CD8-positive, alpha-beta memory T cell (primary cell): ENCODE data around the gene COMMD3. TPM values are rescaled to one million over a fixed set of nuclear protein-coding genes. Genes with fewer than 3 reads are reported as not detected.
"Not testable (repeated sequence)": the region's sequence is repeated elsewhere in the genome, so short reads cannot be mapped to it uniquely, and the experiment has no call there.

Experiments used
- CTCF ChIA-PET: fragments of 350-600 bp; sonication (Branson Sonifier 250); formaldehyde crosslinking; loops from one replicate; lab custom pipeline; 2021; ENCODE audit warnings: antibody characterized with exemption; lab: Charles Lee
- POLR2A ChIA-PET: fragments of 350-600 bp; sonication (Branson Sonifier 250); formaldehyde crosslinking; loops from one replicate; lab custom pipeline; 2021; ENCODE audit warnings: antibody characterized with exemption; lab: Charles Lee
- DNase-seq, 5 donors: peaks; one replicate each; pipeline versions ENCODE4 v3.0.0 to v3.0.0-alpha.2; 2020 to 2022; ENCODE audit warnings: mixed read lengths in 1 of 5
- H3K27ac ChIP-seq: one replicate; pipeline ENCODE4 v1.7.0; 2013; ENCODE audit warnings: low read depth, mild to moderate bottlenecking, low read length, moderate library complexity
- H3K27me3 ChIP-seq: 2 replicates; pipeline ENCODE4 v1.7.0; 2013; ENCODE audit warnings: low read length, mild to moderate bottlenecking; ENCODE audit not compliant: insufficient read depth, poor library complexity, severe bottlenecking
- H3K36me3 ChIP-seq: 2 replicates; pipeline ENCODE4 v1.7.0; 2013; ENCODE audit warnings: mild to moderate bottlenecking, low read length, moderate library complexity; ENCODE audit not compliant: insufficient read depth
- H3K4me1 ChIP-seq: 2 replicates; pipeline ENCODE4 v1.7.0; 2013; ENCODE audit warnings: mild to moderate bottlenecking, low read length, moderate library complexity; ENCODE audit not compliant: insufficient read depth
- H3K4me3 ChIP-seq: 2 replicates; pipeline ENCODE4 v1.7.0; 2013; ENCODE audit warnings: mild to moderate bottlenecking, low read length
- H3K9me3 ChIP-seq: 2 replicates; pipeline ENCODE4 v1.7.0; 2013; ENCODE audit warnings: mild to moderate bottlenecking, low read length
- H3K27ac Mint-ChIP-seq, 8 donors: one replicate each; pipeline ENCODE4 v1.8.0; 2020 to 2021; ENCODE audit warnings: mixed read lengths in 8 of 8, mild to moderate bottlenecking in 6 of 8, inconsistent platforms in 3 of 8, moderate library complexity in 3 of 8
- H3K27me3 Mint-ChIP-seq, 2 donors: one replicate each; pipeline ENCODE4 v1.8.0; 2020 to 2021; ENCODE audit warnings: mixed read lengths in 2 of 2, mild to moderate bottlenecking in 1 of 2, moderate library complexity in 1 of 2
- H3K36me3 Mint-ChIP-seq, 3 donors: one replicate each; pipeline ENCODE4 v1.8.0; 2020 to 2021; ENCODE audit warnings: mixed read lengths in 3 of 3, inconsistent platforms in 1 of 3, mild to moderate bottlenecking in 1 of 3
- H3K4me1 Mint-ChIP-seq, 3 donors: one replicate each; pipeline ENCODE4 v1.8.0; 2020 to 2021; ENCODE audit warnings: mixed read lengths in 3 of 3, inconsistent platforms in 1 of 3, mild to moderate bottlenecking in 1 of 3
- H3K4me3 Mint-ChIP-seq, 7 donors: one replicate each; pipeline ENCODE4 v1.8.0; 2020 to 2021; ENCODE audit warnings: mixed read lengths in 7 of 7, mild to moderate bottlenecking in 6 of 7, moderate library complexity in 4 of 7, inconsistent platforms in 2 of 7
- H3K9me3 Mint-ChIP-seq, 5 donors: one replicate each; pipeline ENCODE4 v1.8.0; 2020 to 2022; ENCODE audit warnings: mixed read lengths in 5 of 5, mild to moderate bottlenecking in 3 of 5, moderate library complexity in 2 of 5, inconsistent platforms in 1 of 5
- polyA plus RNA-seq: library from polyadenylated mRNA; unstranded; fragments of 300-500 nt; fragmentation: Illumina TruSeq; gene quantifications from one replicate; pipeline ENCODE4 v1.2.3, GENCODE V29; 2021
- total RNA-seq, 2 experiments: library from RNA; stranded (reverse); gene quantifications; one replicate each; pipeline ENCODE4 v1.2.3, GENCODE V29; 2021

COMMD3 gene
- total and polyA plus RNA-seq, 3 experiments from 2014 or later = 61.4 to 80.4 (median 80.2) TPM

DNA sequence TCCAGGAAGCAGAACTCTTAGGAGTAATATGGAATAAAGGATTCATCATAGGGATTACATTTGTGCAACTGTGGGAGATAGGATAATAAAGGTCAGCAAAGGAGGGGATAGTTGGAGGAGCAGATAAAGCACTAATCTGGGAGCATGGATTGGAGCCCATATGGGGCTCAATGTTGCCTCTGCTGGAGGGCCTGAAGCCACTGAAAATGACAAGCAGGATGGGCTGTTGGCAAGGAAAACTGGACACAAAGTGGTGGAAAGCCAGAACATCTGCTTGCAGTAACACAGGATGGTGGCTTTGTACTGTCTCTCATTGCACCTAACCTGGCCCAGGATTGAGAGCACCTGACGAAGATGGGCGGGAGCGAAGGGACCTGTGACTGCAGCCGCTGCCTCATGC lies 15.0 kb upstream of the COMMD3 start:
- Mint-ChIP-seq H3K27me3 (peaks cover 9 to 52% of the 10 kb centered on the region in 2 donors), H3K27ac (no peak overlapping the region), H3K4me3 (no peak overlapping the region), H3K4me1 (no peaks in the 10 kb centered on the region), H3K9me3 (no peaks in the 10 kb centered on the region), H3K36me3 (no peaks in the 10 kb centered on the region)
- ChIA-PET CTCF (no interaction called here), POLR2A (no interaction called here)
- Histone ChIP-seq H3K4me3 (no peak overlapping the region), H3K4me1 (no peaks in the 10 kb centered on the region), H3K27ac (no peak overlapping the region), H3K27me3 (no peaks in the 10 kb centered on the region), H3K36me3 (no peaks in the 10 kb centered on the region), H3K9me3 (no peaks in the 10 kb centered on the region)
- no peak for DNase-seq

GRCh38 chr10:22303461-22303860 lies 12.7 kb upstream of the COMMD3 start:
- H3K27ac Mint-ChIP-seq = no peak overlapping the region
- CTCF ChIA-PET = no interaction called here
- Histone ChIP-seq H3K36me3 (no peaks in the 10 kb centered on the region), H3K4me1 (no peaks in the 10 kb centered on the region), H3K4me3 (no peak overlapping the region), H3K9me3 (no peaks in the 10 kb centered on the region), H3K27me3 (no peaks in the 10 kb centered on the region), H3K27ac (no peak overlapping the region)
- no peaks in the 10 kb centered on the region for H3K9me3 Mint-ChIP-seq
- POLR2A ChIA-PET = no interaction called here
- no peaks in the 10 kb centered on the region for H3K36me3 Mint-ChIP-seq
- no peak for DNase-seq
- H3K4me1 Mint-ChIP-seq = no peaks in the 10 kb centered on the region
- H3K27me3 Mint-ChIP-seq = peaks cover 7 to 45% of the 10 kb centered on the region in 2 donors
- no peak overlapping the region for H3K4me3 Mint-ChIP-seq

GRCh38 chr10:22305721-22306120 lies 10.5 kb upstream of the COMMD3 start:
- Histone ChIP-seq H3K27ac (no peak overlapping the region), H3K4me3 (no peak overlapping the region), H3K9me3 (no peaks in the 10 kb centered on the region), H3K27me3 (no peaks in the 10 kb centered on the region), H3K4me1 (no peaks in the 10 kb centered on the region), H3K36me3 (no peaks in the 10 kb centered on the region)
- ChIA-PET CTCF (no interaction called here), POLR2A (no interaction called here)
- H3K36me3 Mint-ChIP-seq = no peaks in the 10 kb centered on the region
- H3K4me1 Mint-ChIP-seq = no peaks in the 10 kb centered on the region
- no peaks in the 10 kb centered on the region for H3K9me3 Mint-ChIP-seq
- peaks cover 9 to 37% of the 10 kb centered on the region in 2 donors for H3K27me3 Mint-ChIP-seq
- H3K27ac Mint-ChIP-seq = no peak overlapping the region
- H3K4me3 Mint-ChIP-seq = no peak overlapping the region
- no peak for DNase-seq

DNA sequence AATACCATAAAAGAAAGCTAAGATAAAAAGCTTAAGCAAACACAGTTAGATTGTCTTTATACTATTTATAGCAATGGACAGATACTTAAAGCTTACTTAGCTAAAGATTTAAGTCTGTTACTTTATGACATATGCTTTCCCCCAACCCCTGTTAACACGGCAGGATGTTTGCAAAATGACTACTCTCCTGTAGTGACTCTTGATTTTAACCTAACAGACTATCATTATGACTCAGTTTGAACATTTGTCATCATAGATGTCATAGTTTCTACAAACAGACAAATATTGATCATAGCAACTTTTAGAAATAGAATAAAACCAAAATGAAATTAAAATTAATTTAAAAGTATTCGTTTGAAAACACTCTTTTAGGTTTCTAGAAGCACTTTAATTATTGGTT lies 7.8 kb upstream of the COMMD3 start:
- H3K27me3 ChIP-seq = no peaks in the 10 kb centered on the region
- H3K27ac Mint-ChIP-seq = no peak overlapping the region
- no peak overlapping the region for H3K4me3 ChIP-seq
- peaks cover 9 to 43% of the 10 kb centered on the region in 2 donors for H3K27me3 Mint-ChIP-seq
- no peak for DNase-seq
- ChIA-PET POLR2A (no interaction called here), CTCF (interaction anchor here (1.6 kb wide), 1 partner anchor 8 kb away, joined by 3 read pairs; the partner anchor contains the start of gene COMMD3)
- no peak overlapping the region for H3K4me3 Mint-ChIP-seq
- H3K36me3 ChIP-seq = no peaks in the 10 kb centered on the region
- H3K27ac ChIP-seq = no peak overlapping the region
- no peaks in the 10 kb centered on the region for H3K9me3 Mint-ChIP-seq
- no peaks in the 10 kb centered on the region for H3K4me1 ChIP-seq
- no peaks in the 10 kb centered on the region for H3K9me3 ChIP-seq
- no peaks in the 10 kb centered on the region for H3K4me1 Mint-ChIP-seq
- no peaks in the 10 kb centered on the region for H3K36me3 Mint-ChIP-seq

GRCh38 chr10:22309180-22310000 lies 6.8 kb upstream of the COMMD3 start:
- H3K4me3 ChIP-seq = no peak overlapping the region
- Mint-ChIP-seq H3K4me1 (no peaks in the 10 kb centered on the region), H3K27ac (peak overlapping the region in 1 of 8 donors; percentile 32), H3K27me3 (peaks cover 8 to 36% of the 10 kb centered on the region in 2 donors), H3K9me3 (no peaks in the 10 kb centered on the region), H3K36me3 (no peaks in the 10 kb centered on the region), H3K4me3 (no peak overlapping the region)
- no peaks in the 10 kb centered on the region for H3K36me3 ChIP-seq
- no peaks in the 10 kb centered on the region for H3K4me1 ChIP-seq
- no peak overlapping the region for H3K27ac ChIP-seq
- H3K27me3 ChIP-seq = no peaks in the 10 kb centered on the region
- H3K9me3 ChIP-seq = no peaks in the 10 kb centered on the region
- ChIA-PET POLR2A (no interaction called here), CTCF (no interaction called here)
- no peak for DNase-seq

DNA sequence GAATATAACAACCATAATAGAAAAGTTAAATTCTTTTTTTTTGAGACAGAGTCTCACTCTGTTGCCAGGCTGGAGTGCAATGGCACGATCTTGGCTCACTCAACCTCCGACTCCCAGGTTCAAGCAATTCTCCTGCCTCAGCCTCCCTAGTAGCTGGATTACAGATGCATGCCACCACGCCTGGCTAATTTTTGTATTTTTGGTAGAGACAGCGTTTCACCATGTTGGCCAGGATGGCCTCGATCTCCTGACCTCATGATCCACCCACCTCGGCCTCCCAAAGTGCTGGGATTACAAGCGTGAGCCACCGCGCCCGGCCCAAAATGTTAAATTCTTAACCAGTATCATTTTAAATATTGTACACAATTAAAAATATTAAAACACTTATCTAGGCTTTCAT lies 6.2 kb upstream of the COMMD3 start:
- H3K9me3 Mint-ChIP-seq, H3K36me3 Mint-ChIP-seq, H3K9me3 ChIP-seq, H3K4me3 ChIP-seq, H3K4me1 Mint-ChIP-seq, CTCF ChIA-PET, DNase-seq, H3K27ac Mint-ChIP-seq, POLR2A ChIA-PET, H3K27ac ChIP-seq, H3K36me3 ChIP-seq, H3K4me3 Mint-ChIP-seq, H3K4me1 ChIP-seq, H3K27me3 ChIP-seq: not testable (repeated sequence)
- H3K27me3 Mint-ChIP-seq = peaks cover 8 to 36% of the 10 kb centered on the region in 2 donors

DNA sequence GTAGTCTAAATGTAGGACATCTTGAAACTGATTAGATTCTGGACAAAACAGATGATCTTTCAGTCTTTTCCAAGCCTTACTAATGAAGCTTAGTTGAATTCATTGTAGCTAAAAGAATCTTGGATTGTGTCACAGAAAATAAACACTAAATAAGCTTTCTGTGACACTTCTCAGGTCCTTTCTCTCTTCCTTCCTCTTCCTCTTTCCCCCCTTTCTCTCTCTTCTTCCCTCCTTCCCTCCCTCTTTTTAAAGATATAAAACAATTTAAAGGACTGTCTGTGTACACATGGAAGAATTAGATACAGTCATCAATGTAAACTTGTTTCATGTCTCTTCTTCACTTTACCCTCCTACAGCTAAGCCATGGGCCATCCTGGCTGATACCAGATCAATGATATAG lies 5.3 kb upstream of the COMMD3 start:
- H3K27me3 Mint-ChIP-seq = peaks cover 10 to 29% of the 10 kb centered on the region in 2 donors
- ChIA-PET POLR2A (no interaction called here), CTCF (no interaction called here)
- no peak overlapping the region for H3K4me3 ChIP-seq
- H3K4me1 ChIP-seq = peaks cover 4% of the 10 kb centered on the region
- no peaks in the 10 kb centered on the region for H3K36me3 ChIP-seq
- no peak for DNase-seq
- no peaks in the 10 kb centered on the region for H3K9me3 ChIP-seq
- peaks cover 6 to 14% (median 13%) of the 10 kb centered on the region in 3 donors for H3K4me1 Mint-ChIP-seq
- H3K9me3 Mint-ChIP-seq = no peaks in the 10 kb centered on the region
- H3K27ac Mint-ChIP-seq = peak overlapping the region in 1 of 8 donors; percentile 50
- H3K4me3 Mint-ChIP-seq = no peak overlapping the region
- H3K27ac ChIP-seq = no peak overlapping the region
- H3K27me3 ChIP-seq = no peaks in the 10 kb centered on the region
- H3K36me3 Mint-ChIP-seq = peaks cover 0 to 5% (median 0%) of the 10 kb centered on the region in 3 donors

GRCh38 chr10:22314852-22315251 lies 1.3 kb upstream of the COMMD3 start:
- Mint-ChIP-seq H3K4me1 (peaks cover 21 to 42% (median 42%) of the 10 kb centered on the region in 3 donors), H3K27ac (peak overlapping the region in 1 of 8 donors; percentile 22), H3K27me3 (peaks cover 4 to 24% of the 10 kb centered on the region in 2 donors), H3K9me3 (peaks cover 0 to under 1% (median 0%) of the 10 kb centered on the region in 5 donors), H3K4me3 (peak overlapping the region; percentile 4 to 96 (median 92)), H3K36me3 (peaks cover 0 to 9% (median 0%) of the 10 kb centered on the region in 3 donors)
- Histone ChIP-seq H3K4me1 (peaks cover 30% of the 10 kb centered on the region), H3K27ac (no peak overlapping the region), H3K36me3 (no peaks in the 10 kb centered on the region), H3K27me3 (peaks cover 6% of the 10 kb centered on the region), H3K4me3 (no peak overlapping the region), H3K9me3 (no peaks in the 10 kb centered on the region)
- POLR2A ChIA-PET = interaction anchor here (2.4 to 3.4 kb wide), 3 partner anchors 25 to 122 kb away, joined by 19 to 24 read pairs (median 20); no protein-coding TSS in a partner anchor
- DNase-seq = no peak
- CTCF ChIA-PET = interaction anchor here (1.5 kb wide), 1 partner anchor 818 kb away, joined by 3 read pairs; no protein-coding TSS in a partner anchor
